Measurements from ENCODE around the gene SORCS3.

- no peak for TF ChIP-seq CTCF (IDR thresholded peaks at IDR 0.05; ENCODE audit: insufficient read depth, low read depth, low read length)
- no peak for TF ChIP-seq EZH2 (IDR thresholded peaks at IDR 0.05; ENCODE audit: insufficient read depth, low read length)
These were observed 227.0 kb downstream of the SORCS3 start for GRCh38 chr10:104867966-104868598.
